CD4-positive, alpha-beta T cell (primary cell): Measurements from ENCODE around the gene TMEM52. TPM values are rescaled to one million over a fixed set of nuclear protein-coding genes. Genes with fewer than 3 reads are reported as not detected.

Experiments
- ATAC-seq: fragments of 200-7000 bp; cut with Tn5 transposase; one replicate; pipeline ENCODE4 v1.10.0; 2022; ENCODE audit warnings: mild to moderate bottlenecking; ENCODE audit not compliant: poor library complexity
- CTCF ChIA-PET: fragments of 350-600 bp; sonication (Branson Sonifier 250); formaldehyde crosslinking; loops from one replicate; lab custom pipeline; 2021; ENCODE audit warnings: antibody characterized with exemption, inconsistent platforms; lab: Charles Lee
- POLR2A ChIA-PET: fragments of 350-600 bp; sonication (Branson Sonifier 250); formaldehyde crosslinking; loops from one replicate; lab custom pipeline; 2021; ENCODE audit warnings: antibody characterized with exemption, inconsistent platforms; lab: Charles Lee
- DNase-seq, 14 experiments: peaks; one replicate each; pipeline ENCODE4 v3.0.0-alpha.2; 2013 to 2020; ENCODE audit warnings: mixed read lengths in 2 of 14
- H3K27ac ChIP-seq, 2 donors: one replicate each; pipeline versions ENCODE4 v1.5.1 to v1.7.0; 2013; ENCODE audit warnings: low read length in 2 of 2, low read depth in 1 of 2, mild to moderate bottlenecking in 1 of 2
- H3K27me3 ChIP-seq, 2 experiments: 1 replicate in 1 of 2; 2 replicates in 1 of 2; pipeline versions ENCODE4 v1.6.1 to v1.7.0; 2013; ENCODE audit warnings: low read length in 2 of 2, control low read depth in 1 of 2, mild to moderate bottlenecking in 1 of 2, moderate library complexity in 1 of 2; ENCODE audit not compliant: insufficient read depth in 2 of 2, control insufficient read depth in 1 of 2
- H3K36me3 ChIP-seq: one replicate; pipeline ENCODE4 v1.6.1; 2013; ENCODE audit warnings: low read length, control low read depth; ENCODE audit not compliant: insufficient read depth
- H3K4me1 ChIP-seq: one replicate; pipeline ENCODE4 v1.6.1; 2013; ENCODE audit warnings: low read length, control low read depth; ENCODE audit not compliant: insufficient read depth
- H3K4me3 ChIP-seq: one replicate; pipeline ENCODE4 v1.5.1; 2013; ENCODE audit warnings: mild to moderate bottlenecking, low read length, moderate library complexity
- H3K9me3 ChIP-seq, 2 experiments: 1 replicate in 1 of 2; 2 replicates in 1 of 2; pipeline versions ENCODE4 v1.6.1 to v1.7.0; 2013; ENCODE audit warnings: low read length in 2 of 2, mild to moderate bottlenecking in 2 of 2, control low read depth in 1 of 2, moderate library complexity in 1 of 2; ENCODE audit not compliant: control insufficient read depth in 1 of 2, insufficient read depth in 1 of 2
- H3K27ac Mint-ChIP-seq: one replicate; pipeline ENCODE4 v1.8.0; 2020; ENCODE audit warnings: mixed read lengths
- H3K27me3 Mint-ChIP-seq: one replicate; pipeline ENCODE4 v1.8.0; 2021; ENCODE audit warnings: mixed read lengths
- H3K36me3 Mint-ChIP-seq: one replicate; pipeline ENCODE4 v1.8.0; 2021; ENCODE audit warnings: low read depth, mixed read lengths
- H3K4me1 Mint-ChIP-seq: one replicate; pipeline ENCODE4 v1.8.0; 2021; ENCODE audit warnings: low read depth, mixed read lengths
- H3K4me3 Mint-ChIP-seq: one replicate; pipeline ENCODE4 v1.8.0; 2020; ENCODE audit warnings: mild to moderate bottlenecking, mixed read lengths
- H3K9me3 Mint-ChIP-seq: one replicate; pipeline ENCODE4 v1.8.0; 2020; ENCODE audit warnings: mixed read lengths
- intact Hi-C, 2 experiments: fragments of 100-400 bp; cut with DNase I in 1 of 2; cut with micrococcal nuclease in 1 of 2; formaldehyde crosslinking; loops; one replicate each; pipeline versions ENCODE4 v1.15.1 to v1.9.0; 2023 to 2025; cut with DNase I, micrococcal nuclease
- total RNA-seq, 174 experiments: library from RNA in 2 of 174; stranded (reverse) in 2 of 174; gene quantifications; one replicate each; pipeline ENCODE4 v1.2.3 and lab custom pipeline; 2021 to 2026
- TF ChIP-seq, protein P1 (sequence below): fragments of 200-600 bp; IDR thresholded peaks from one replicate; pipeline ENCODE4 v1.8.0; 2022; ENCODE audit warnings: antibody characterized with exemption, mild to moderate bottlenecking

TMEM52 gene
- total RNA-seq, 2 experiments from 2014 or later = 0.49 to 1.9 TPM

- no peaks in the 10 kb centered on the region for H3K36me3 Mint-ChIP-seq
- Histone ChIP-seq H3K9me3 (peaks cover 0 to 17% of the 10 kb centered on the region in 2 experiments), H3K27ac (no peak overlapping the region), H3K27me3 (peaks cover 0 to 2% of the 10 kb centered on the region in 2 experiments), H3K4me3 (no peak overlapping the region), H3K36me3 (no peaks in the 10 kb centered on the region), H3K4me1 (no peaks in the 10 kb centered on the region)
- ChIA-PET POLR2A (no interaction called here), CTCF (no interaction called here)
- H3K27ac Mint-ChIP-seq = no peak overlapping the region
- H3K9me3 Mint-ChIP-seq = peaks cover 3% of the 10 kb centered on the region
- no peak overlapping the region for H3K4me3 Mint-ChIP-seq
- peaks cover 17% of the 10 kb centered on the region for H3K27me3 Mint-ChIP-seq
- no peaks in the 10 kb centered on the region for H3K4me1 Mint-ChIP-seq
- intact Hi-C loops = no loop called here
- TF ChIP-seq, protein P1, sequence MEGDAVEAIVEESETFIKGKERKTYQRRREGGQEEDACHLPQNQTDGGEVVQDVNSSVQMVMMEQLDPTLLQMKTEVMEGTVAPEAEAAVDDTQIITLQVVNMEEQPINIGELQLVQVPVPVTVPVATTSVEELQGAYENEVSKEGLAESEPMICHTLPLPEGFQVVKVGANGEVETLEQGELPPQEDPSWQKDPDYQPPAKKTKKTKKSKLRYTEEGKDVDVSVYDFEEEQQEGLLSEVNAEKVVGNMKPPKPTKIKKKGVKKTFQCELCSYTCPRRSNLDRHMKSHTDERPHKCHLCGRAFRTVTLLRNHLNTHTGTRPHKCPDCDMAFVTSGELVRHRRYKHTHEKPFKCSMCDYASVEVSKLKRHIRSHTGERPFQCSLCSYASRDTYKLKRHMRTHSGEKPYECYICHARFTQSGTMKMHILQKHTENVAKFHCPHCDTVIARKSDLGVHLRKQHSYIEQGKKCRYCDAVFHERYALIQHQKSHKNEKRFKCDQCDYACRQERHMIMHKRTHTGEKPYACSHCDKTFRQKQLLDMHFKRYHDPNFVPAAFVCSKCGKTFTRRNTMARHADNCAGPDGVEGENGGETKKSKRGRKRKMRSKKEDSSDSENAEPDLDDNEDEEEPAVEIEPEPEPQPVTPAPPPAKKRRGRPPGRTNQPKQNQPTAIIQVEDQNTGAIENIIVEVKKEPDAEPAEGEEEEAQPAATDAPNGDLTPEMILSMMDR = no peak
- DNase-seq (no peak), ATAC-seq (no peak)
Observed at GRCh38 chr1:1950940-1951339, 31.9 kb upstream of the TMEM52 start.

GRCh38 chr1:1948783-1949182 is 29.7 kb upstream of the TMEM52 start:
- peaks cover 0 to 2% of the 10 kb centered on the region in 2 experiments for H3K27me3 ChIP-seq
- Mint-ChIP-seq H3K27ac (no peak overlapping the region), H3K9me3 (peaks cover 3% of the 10 kb centered on the region), H3K36me3 (no peaks in the 10 kb centered on the region), H3K4me1 (no peaks in the 10 kb centered on the region), H3K27me3 (peaks cover 21% of the 10 kb centered on the region), H3K4me3 (no peak overlapping the region)
- H3K4me3 ChIP-seq = no peak overlapping the region
- intact Hi-C loops = no loop called here
- DNase-seq = no peak
- TF ChIP-seq, protein P1 = no peak
- ChIA-PET CTCF (no interaction called here), POLR2A (no interaction called here)
- no peaks in the 10 kb centered on the region for H3K9me3 ChIP-seq
- H3K4me1 ChIP-seq = peaks cover 6% of the 10 kb centered on the region
- no peaks in the 10 kb centered on the region for H3K36me3 ChIP-seq
- ATAC-seq = no peak
- no peak overlapping the region for H3K27ac ChIP-seq

DNA sequence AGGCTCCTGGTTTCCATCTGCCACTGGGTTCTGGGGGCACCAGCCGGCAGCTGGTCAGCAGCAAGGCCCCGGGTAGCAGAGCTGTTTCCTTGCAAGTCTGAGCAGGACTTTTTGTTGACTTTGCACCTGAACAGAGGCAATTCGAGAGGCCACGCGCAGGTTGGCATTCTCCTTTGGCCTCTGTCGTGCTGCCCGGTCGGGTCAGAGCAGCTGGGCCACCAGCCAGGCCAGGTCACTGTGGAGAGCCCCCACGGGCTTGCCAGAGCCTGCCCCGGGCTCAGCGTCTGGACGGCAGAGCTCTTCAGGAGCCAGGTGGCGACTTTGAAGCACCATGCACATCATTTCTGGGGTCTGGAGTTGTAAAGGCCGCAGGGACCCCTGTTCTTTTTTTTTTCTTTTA is 28.4 kb upstream of the TMEM52 start:
- no peak overlapping the region for H3K4me3 ChIP-seq
- intact Hi-C loops = no loop called here
- no peaks in the 10 kb centered on the region for H3K9me3 ChIP-seq
- Mint-ChIP-seq H3K27ac (no peak overlapping the region), H3K36me3 (no peaks in the 10 kb centered on the region), H3K9me3 (peaks cover 3% of the 10 kb centered on the region), H3K27me3 (peaks cover 17% of the 10 kb centered on the region), H3K4me1 (no peaks in the 10 kb centered on the region), H3K4me3 (no peak overlapping the region)
- CTCF ChIA-PET = no interaction called here
- peaks cover 0 to 2% of the 10 kb centered on the region in 2 experiments for H3K27me3 ChIP-seq
- POLR2A ChIA-PET = no interaction called here
- peak in 1 of 14 experiments; percentile 4 for DNase-seq
- H3K36me3 ChIP-seq = no peaks in the 10 kb centered on the region
- H3K4me1 ChIP-seq = peaks cover 10% of the 10 kb centered on the region
- H3K27ac ChIP-seq = no peak overlapping the region
- TF ChIP-seq, protein P1 = no peak
- no peak for ATAC-seq
